GM06990 (cell line): Measurements from ENCODE around the gene FRRS1L.
A peak's percentile ranks its signal among the peaks of the same experiment; 100 is the strongest.

Source experiments
- DNase-seq: peaks from one replicate; pipeline ENCODE4 v3.0.0-alpha.2; 2011; ENCODE audit not compliant: insufficient read length; ENCODE audit errors: extremely low read depth
- H3K27me3 ChIP-seq: replicated peaks from 2 replicates; pipeline ENCODE4 v1.6.0; 2011; ENCODE audit warnings: low read length; ENCODE audit not compliant: control insufficient read depth, insufficient read depth
- H3K36me3 ChIP-seq: 2 replicates; pipeline ENCODE4 v1.5.1; 2011; ENCODE audit warnings: low read length; ENCODE audit not compliant: control insufficient read depth, insufficient read depth
- H3K4me3 ChIP-seq: replicated peaks from 2 replicates; pipeline ENCODE4 v1.5.1; 2011; ENCODE audit warnings: low read depth, mild to moderate bottlenecking, control low read depth, low read length
- CTCF ChIP-seq: IDR thresholded peaks from 2 replicates; pipeline ENCODE4 v1.5.1; 2011; ENCODE audit warnings: low read length, control low read depth, mild to moderate bottlenecking, inconsistent platforms; ENCODE audit not compliant: insufficient read depth, poor library complexity, severe bottlenecking

FRRS1L gene

DNA sequence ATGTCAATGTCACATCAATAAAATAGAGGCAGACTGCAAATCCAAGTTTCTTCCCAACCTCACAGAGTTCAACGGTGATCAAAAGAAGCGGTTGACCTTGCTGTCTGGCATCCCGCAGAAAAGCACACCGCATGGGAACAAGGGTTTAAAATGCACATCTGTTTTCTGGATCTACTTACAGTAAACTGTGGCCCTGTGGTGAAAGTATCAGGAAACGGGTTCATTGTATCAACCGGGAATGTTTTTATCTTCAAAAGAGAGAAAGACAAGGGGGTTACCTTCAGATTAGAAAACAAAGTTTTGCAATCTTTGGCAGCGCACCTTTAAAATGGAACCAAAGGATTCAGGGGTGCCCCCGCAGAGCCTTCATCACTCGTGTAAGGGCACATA is 15.5 kb upstream of the FRRS1L start:
- no peaks in the 10 kb centered on the region for H3K27me3 ChIP-seq
- no peak overlapping the region for H3K4me3 ChIP-seq
- no peaks in the 10 kb centered on the region for H3K36me3 ChIP-seq
- TF ChIP-seq CTCF = no peak
- no peak for DNase-seq

GRCh38 chr9:109181284-109181683 is 14.2 kb upstream of the FRRS1L start:
- Histone ChIP-seq H3K36me3 (no peaks in the 10 kb centered on the region), H3K4me3 (no peak overlapping the region), H3K27me3 (no peaks in the 10 kb centered on the region)
- no peak for TF ChIP-seq CTCF
- peak; percentile 53 for DNase-seq

GRCh38 chr9:109179801-109180523 is 12.9 kb upstream of the FRRS1L start:
- H3K36me3 ChIP-seq = no peaks in the 10 kb centered on the region
- H3K27me3 ChIP-seq = no peaks in the 10 kb centered on the region
- H3K4me3 ChIP-seq = no peak overlapping the region
- DNase-seq = no peak
- TF ChIP-seq CTCF = no peak

GRCh38 chr9:109176963-109177362 is 9.9 kb upstream of the FRRS1L start:
- Histone ChIP-seq H3K36me3 (no peaks in the 10 kb centered on the region), H3K4me3 (no peak overlapping the region), H3K27me3 (no peaks in the 10 kb centered on the region)
- no peak for TF ChIP-seq CTCF
- no peak for DNase-seq

DNA sequence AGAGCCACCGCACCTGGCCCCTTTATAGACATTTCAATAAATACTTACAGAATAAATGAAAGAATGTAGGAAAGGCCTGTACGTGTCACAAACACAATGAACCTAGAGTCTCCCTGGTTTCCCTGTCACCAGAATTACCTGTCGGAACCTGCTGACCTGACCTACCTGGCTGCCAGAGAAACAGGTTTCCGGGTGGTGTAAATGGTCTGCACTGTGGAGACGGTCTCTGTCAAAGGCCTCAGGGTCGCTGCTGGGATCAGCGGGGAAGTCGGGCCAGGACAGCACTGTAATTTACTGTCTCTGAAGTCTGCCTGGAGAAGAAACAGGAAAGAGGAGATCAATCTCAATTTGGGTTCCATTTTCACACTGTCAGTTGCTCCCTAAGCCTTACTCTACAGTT is 9.3 kb upstream of the FRRS1L start:
- no peak for DNase-seq
- TF ChIP-seq CTCF = no peak
- no peaks in the 10 kb centered on the region for H3K36me3 ChIP-seq

DNA sequence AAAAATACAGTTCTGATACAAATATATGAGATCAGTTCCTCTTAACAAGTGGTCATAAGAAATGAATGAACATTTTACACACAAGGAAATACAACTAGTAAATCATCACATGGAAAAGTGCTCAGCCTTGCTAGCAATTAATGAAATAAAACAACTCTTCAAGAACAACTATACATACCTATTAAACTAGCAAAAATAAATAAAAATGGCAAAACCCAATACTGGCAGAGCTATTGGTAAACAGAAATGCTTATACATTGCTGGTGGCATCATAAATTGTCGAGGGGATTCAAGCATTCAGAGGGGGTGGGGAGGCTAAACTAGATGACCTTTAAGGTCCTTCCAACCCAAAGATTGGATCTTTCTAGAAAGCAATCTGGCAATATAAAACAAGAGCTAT is 5.9 kb upstream of the FRRS1L start:
- DNase-seq = no peak
- no peak for TF ChIP-seq CTCF
- Histone ChIP-seq H3K4me3 (no peak overlapping the region), H3K27me3 (no peaks in the 10 kb centered on the region), H3K36me3 (no peaks in the 10 kb centered on the region)

More for the DNA sequence above, 9.3 kb upstream of the FRRS1L start:
- Histone ChIP-seq H3K4me3 (no peak overlapping the region), H3K27me3 (no peaks in the 10 kb centered on the region)
